PC-3 (cell line): ENCODE data around the gene ARHGAP9. TPM values are rescaled to one million over a fixed set of nuclear protein-coding genes. Genes with fewer than 3 reads are reported as not detected.

Source experiments
- ATAC-seq: fragments of 200-7000 bp; cut with Tn5 transposase; 2 replicates; pipeline ENCODE4 v1.9.1; 2020; ENCODE audit warnings: mild to moderate bottlenecking, moderate library complexity
- BruUV-seq: library from RNA; stranded (reverse); fragments of 400-500 nt; replicated peaks from 2 replicates; lab custom pipeline; 2021; lab: Mats Ljungman, UMichigan
- CTCF ChIA-PET: fragments of 300-600 bp; sonication (Branson Sonifier 250); formaldehyde crosslinking; loops from one replicate; lab custom pipeline; 2022; ENCODE audit warnings: antibody characterized with exemption; lab: Charles Lee
- POLR2A ChIA-PET: fragments of 300-600 bp; sonication (Branson Sonifier 250); formaldehyde crosslinking; loops from one replicate; lab custom pipeline; 2022; ENCODE audit warnings: antibody characterized with exemption; ENCODE audit not compliant: unreplicated experiment; lab: Charles Lee
- DNase-seq: peaks from one replicate; pipeline ENCODE4 v3.0.0-alpha.2; 2015
- H2AFZ ChIP-seq: fragments of 300-600 bp; sonication (generic); 2 replicates; pipeline ENCODE4 v1.6.0; 2016; ENCODE audit warnings: antibody characterized with exemption, low read length
- H3F3A ChIP-seq: fragments of 300-600 bp; sonication (generic); one replicate; pipeline ENCODE4 v1.6.0; 2017; ENCODE audit warnings: antibody characterized with exemption, low read length, control low read depth, mild to moderate bottlenecking; ENCODE audit not compliant: unreplicated experiment
- H3K27ac ChIP-seq: fragments of 300-600 bp; sonication (generic); 2 replicates; pipeline ENCODE4 v1.5.1; 2016; ENCODE audit warnings: mild to moderate bottlenecking, low read length
- H3K27me3 ChIP-seq: fragments of 300-600 bp; sonication (generic); 2 replicates; pipeline ENCODE4 v1.6.1; 2016; ENCODE audit warnings: low read length, mixed read lengths
- H3K36me3 ChIP-seq: fragments of 300-600 bp; sonication (generic); 2 replicates; pipeline ENCODE4 v1.6.1; 2016; ENCODE audit warnings: low read depth, mixed run types, low read length, mixed read lengths
- H3K4me1 ChIP-seq: fragments of 300-600 bp; sonication (generic); 2 replicates; pipeline ENCODE4 v1.5.1; 2016; ENCODE audit warnings: low read length; ENCODE audit not compliant: insufficient read depth
- H3K4me2 ChIP-seq: fragments of 300-600 bp; sonication (generic); 2 replicates; pipeline ENCODE4 v1.6.0; 2016; ENCODE audit warnings: low read length
- H3K4me3 ChIP-seq: fragments of 300-600 bp; sonication (generic); 2 replicates; pipeline ENCODE4 v1.5.1; 2016; ENCODE audit warnings: mild to moderate bottlenecking, low read length, mixed read lengths
- H3K79me2 ChIP-seq: fragments of 300-600 bp; sonication (generic); 2 replicates; pipeline ENCODE4 v1.6.1; 2017; ENCODE audit warnings: low read length, mixed read lengths
- H3K9ac ChIP-seq: fragments of 300-600 bp; sonication (generic); 2 replicates; pipeline ENCODE4 v1.6.0; 2016; ENCODE audit warnings: mild to moderate bottlenecking, low read length
- H3K9me2 ChIP-seq: fragments of 300-600 bp; sonication (generic); replicated peaks from 2 replicates; pipeline ENCODE4 v1.6.1; 2016; ENCODE audit warnings: mixed run types, low read length, mixed read lengths
- H3K9me3 ChIP-seq: fragments of 300-600 bp; sonication (generic); 2 replicates; pipeline ENCODE4 v1.6.1; 2016; ENCODE audit warnings: low read length, mixed read lengths
- H4K20me1 ChIP-seq: fragments of 300-600 bp; sonication (generic); 2 replicates; pipeline ENCODE4 v1.6.1; 2016; ENCODE audit warnings: low read length, mixed read lengths
- EZH2 ChIP-seq: fragments of 300-600 bp; sonication (generic); IDR thresholded peaks from one replicate; pipeline ENCODE4 v1.6.1; 2017; ENCODE audit warnings: antibody characterized with exemption, mild to moderate bottlenecking, low read length; ENCODE audit not compliant: unreplicated experiment
- EZH2phosphoT487 ChIP-seq: fragments of 300-600 bp; sonication (generic); IDR thresholded peaks from 2 replicates; pipeline ENCODE4 v1.6.1; 2018; ENCODE audit warnings: mild to moderate bottlenecking, antibody characterized with exemption, low read length, borderline replicate concordance
- intact Hi-C: fragments of 100-400 bp; cut with micrococcal nuclease; formaldehyde crosslinking; loops from 2 replicates; pipeline ENCODE4 v1.9.0; 2023
- total RNA-seq: library from RNA; depleted of rRNA; stranded (reverse); fragments of >200 nt; gene quantifications from 2 replicates; pipeline ENCODE4 v1.2.3, GENCODE V29; 2014
- TF ChIP-seq, protein P1 (sequence below): fragments of 300-600 bp; sonication (generic); conservative IDR thresholded peaks from 2 replicates; pipeline ENCODE4 v1.5.1; 2017; ENCODE audit warnings: antibody characterized with exemption, low read depth, mild to moderate bottlenecking, low read length

ARHGAP9 gene
- total RNA-seq, 1 experiment from 2014 or later = not detected

DNA sequence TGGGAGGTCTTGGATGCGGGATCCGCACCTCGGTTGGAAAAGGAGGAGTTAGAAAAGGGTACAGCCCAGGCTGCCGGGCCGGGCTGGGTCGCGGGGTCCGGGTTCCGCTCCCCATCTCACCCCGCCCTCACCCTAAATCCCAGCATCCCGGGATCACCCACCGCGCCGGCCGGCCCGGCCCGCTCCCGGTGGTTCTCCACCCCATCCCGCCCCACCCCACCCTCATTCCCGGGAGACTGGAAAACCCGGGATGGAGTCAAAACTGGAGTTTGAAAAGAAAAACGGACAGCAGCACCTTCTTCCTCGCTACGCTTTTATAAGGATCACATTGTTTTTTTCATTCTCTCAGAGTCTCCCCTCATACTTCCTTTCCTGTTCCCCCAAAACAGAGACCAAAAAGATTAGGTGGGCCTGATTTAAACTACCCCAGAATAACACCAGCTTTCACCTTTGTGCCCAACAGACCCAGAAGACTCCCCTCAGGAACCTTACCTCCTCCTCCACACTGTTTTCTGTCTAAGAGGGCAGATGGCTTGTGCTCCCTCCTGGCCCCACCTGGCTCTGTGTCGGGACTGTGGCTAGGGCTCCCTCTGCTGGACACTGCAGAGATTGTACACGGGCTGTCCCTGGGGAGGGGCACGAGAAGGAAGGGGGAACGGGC, 17.3 kb downstream of the ARHGAP9 start:
- peak overlapping the region; percentile 91 for H2AFZ ChIP-seq
- H3K9ac ChIP-seq = peak overlapping the region; percentile 11; the same call in 1 of the 2 replicates
- DNase-seq (peak; percentile 92), ATAC-seq (peak; percentile 78)
- H3K4me3 ChIP-seq = peak overlapping the region; percentile 64
- H3K9me2 ChIP-seq = no peaks in the 10 kb centered on the region
- H3K4me1 ChIP-seq = peaks cover 11% of the 10 kb centered on the region; the same call in 1 of the 2 replicates
- ChIA-PET POLR2A (interaction anchor here (0.6 kb wide), 1 partner anchor 23 kb away, joined by 5 read pairs; no protein-coding TSS in a partner anchor), CTCF (interaction anchor here (0.5 kb wide), 1 partner anchor 334 kb away, joined by 3 read pairs; the partner anchor contains the start of gene LRP1)
- no peaks in the 10 kb centered on the region for H3K9me3 ChIP-seq
- H3K27me3 ChIP-seq = peaks cover 34% of the 10 kb centered on the region
- intact Hi-C loops = no loop called here
- BruUV-seq = no TSS peak
- H3F3A ChIP-seq = no peaks in the 10 kb centered on the region
- no peak overlapping the region for H3K27ac ChIP-seq
- H3K79me2 ChIP-seq = no peaks in the 10 kb centered on the region
- TF ChIP-seq EZH2phosphoT487 = no peak
- TF ChIP-seq, protein P1, sequence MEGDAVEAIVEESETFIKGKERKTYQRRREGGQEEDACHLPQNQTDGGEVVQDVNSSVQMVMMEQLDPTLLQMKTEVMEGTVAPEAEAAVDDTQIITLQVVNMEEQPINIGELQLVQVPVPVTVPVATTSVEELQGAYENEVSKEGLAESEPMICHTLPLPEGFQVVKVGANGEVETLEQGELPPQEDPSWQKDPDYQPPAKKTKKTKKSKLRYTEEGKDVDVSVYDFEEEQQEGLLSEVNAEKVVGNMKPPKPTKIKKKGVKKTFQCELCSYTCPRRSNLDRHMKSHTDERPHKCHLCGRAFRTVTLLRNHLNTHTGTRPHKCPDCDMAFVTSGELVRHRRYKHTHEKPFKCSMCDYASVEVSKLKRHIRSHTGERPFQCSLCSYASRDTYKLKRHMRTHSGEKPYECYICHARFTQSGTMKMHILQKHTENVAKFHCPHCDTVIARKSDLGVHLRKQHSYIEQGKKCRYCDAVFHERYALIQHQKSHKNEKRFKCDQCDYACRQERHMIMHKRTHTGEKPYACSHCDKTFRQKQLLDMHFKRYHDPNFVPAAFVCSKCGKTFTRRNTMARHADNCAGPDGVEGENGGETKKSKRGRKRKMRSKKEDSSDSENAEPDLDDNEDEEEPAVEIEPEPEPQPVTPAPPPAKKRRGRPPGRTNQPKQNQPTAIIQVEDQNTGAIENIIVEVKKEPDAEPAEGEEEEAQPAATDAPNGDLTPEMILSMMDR = peak; percentile 96
- no peaks in the 10 kb centered on the region for H3K36me3 ChIP-seq
- peak overlapping the region; percentile 97 for H3K4me2 ChIP-seq
- no peaks in the 10 kb centered on the region for H4K20me1 ChIP-seq

DNA sequence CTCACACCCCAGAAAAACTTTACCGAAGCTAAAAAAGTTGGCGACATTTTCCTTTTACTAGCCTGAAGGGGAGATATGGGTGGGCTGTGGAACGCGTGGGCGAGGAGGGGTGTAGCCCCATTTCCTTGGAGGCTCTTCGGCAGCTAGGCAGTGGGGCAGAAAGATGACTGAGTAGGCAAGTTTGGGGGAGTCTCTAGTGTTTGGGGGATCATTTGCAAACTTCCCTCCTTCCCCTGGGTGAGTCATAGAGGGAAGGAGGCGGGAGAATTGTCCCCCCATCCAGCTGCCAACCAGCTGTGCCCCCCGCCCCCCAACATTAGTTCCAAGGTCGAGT, 17.8 kb downstream of the ARHGAP9 start:
- ChIA-PET POLR2A (interaction anchor here (0.6 kb wide), 1 partner anchor 24 kb away, joined by 5 read pairs; no protein-coding TSS in a partner anchor), CTCF (interaction anchor here (0.5 kb wide), 1 partner anchor 334 kb away, joined by 3 read pairs; the partner anchor contains the start of gene LRP1)
- BruUV-seq = no TSS peak
- no peaks in the 10 kb centered on the region for H3K79me2 ChIP-seq
- peaks cover 29% of the 10 kb centered on the region for H3K27me3 ChIP-seq
- no peaks in the 10 kb centered on the region for H4K20me1 ChIP-seq
- ATAC-seq = no peak; the same call in 1 of the 2 replicates
- no peak for DNase-seq
- peak overlapping the region; percentile 64 for H3K4me3 ChIP-seq
- no peaks in the 10 kb centered on the region for H3K9me3 ChIP-seq
- H2AFZ ChIP-seq = peak overlapping the region; percentile 70
- TF ChIP-seq EZH2 (no peak), EZH2phosphoT487 (no peak)
- TF ChIP-seq, protein P1 = no peak
- H3K9me2 ChIP-seq = no peaks in the 10 kb centered on the region
- H3K36me3 ChIP-seq = no peaks in the 10 kb centered on the region
- H3K4me2 ChIP-seq = peak overlapping the region; percentile 97
- intact Hi-C loops = no loop called here
- no peaks in the 10 kb centered on the region for H3F3A ChIP-seq
- no peak overlapping the region for H3K9ac ChIP-seq
- no peak overlapping the region for H3K27ac ChIP-seq
- peaks cover 11% of the 10 kb centered on the region; the same call in 1 of the 2 replicates for H3K4me1 ChIP-seq
